Stimulated activated CD8-positive, alpha-beta memory T cell treated with anti-CD3 and anti-CD28 coated beads, Interleukin-4, amount 100 ng/mL, for 48 hours (primary cell): ENCODE results near the gene MAP1S.
A peak's percentile ranks its signal among the peaks of the same experiment; 100 is the strongest.
"Not testable (repeated sequence)": the region's sequence is repeated elsewhere in the genome, so short reads cannot be mapped to it uniquely, and the experiment has no call there.

Experiments used
- DNase-seq: peaks from one replicate; pipeline ENCODE4 v3.0.0-alpha.2; 2020

Gene MAP1S

GRCh38 chr19:17767559-17767958 lies 48.3 kb downstream of the MAP1S start:
- DNase-seq: no peak

DNA sequence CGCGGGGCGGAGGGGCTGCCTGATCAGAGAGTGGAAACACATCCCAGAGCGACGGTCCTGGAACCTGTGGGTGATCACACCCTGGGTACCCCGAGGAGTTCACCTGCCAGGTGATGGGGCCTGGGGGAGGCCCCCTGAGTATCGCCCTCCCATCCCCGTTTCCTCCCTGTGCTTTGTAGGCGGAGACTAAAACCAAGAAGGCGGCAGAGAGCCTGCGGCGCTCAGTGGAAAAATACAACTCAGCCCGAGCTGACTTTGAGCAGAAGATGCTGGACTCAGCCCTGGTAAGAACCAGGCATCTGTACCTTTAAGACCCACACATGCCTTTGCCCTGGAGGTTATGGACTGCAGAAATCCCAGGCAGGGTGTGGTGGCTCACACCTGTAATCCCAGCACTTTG lies 51.3 kb downstream of the MAP1S start:
- DNase-seq: no peak

GRCh38 chr19:17772172-17772571 lies 52.9 kb downstream of the MAP1S start:
- no peak for DNase-seq

DNA sequence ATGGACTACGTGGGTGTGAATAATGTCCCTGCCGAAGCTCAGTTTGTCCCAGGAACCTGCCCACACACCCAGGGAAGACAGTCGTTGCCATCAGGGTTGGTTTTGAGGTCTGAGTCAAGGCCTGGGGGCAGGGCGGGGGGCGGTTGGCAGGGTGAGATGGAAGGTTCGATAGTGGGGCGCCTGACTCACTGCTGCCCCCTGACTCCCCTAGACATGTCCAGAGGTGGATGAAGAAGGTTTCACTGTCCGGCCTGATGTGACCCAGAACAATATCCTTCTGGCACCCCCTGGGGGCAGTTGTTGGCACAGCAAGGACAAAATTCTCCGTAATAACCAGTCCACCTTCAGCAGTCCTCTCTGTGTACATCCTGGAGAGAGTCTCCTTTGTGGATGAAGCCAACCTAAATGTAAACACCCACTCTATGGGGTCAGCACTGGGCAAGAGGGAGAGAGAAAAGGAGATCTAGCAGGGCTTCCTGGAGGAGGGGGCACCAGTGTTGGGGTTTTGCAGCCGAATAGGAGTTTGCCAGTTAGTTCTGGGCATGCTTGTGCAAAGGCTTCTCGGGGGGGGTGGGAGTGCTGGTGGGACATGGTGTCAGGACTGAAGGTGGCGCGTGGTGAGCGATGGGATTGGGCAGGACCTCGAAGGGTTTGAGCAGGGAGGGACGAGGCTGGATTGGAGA lies 56.1 kb downstream of the MAP1S start:
- DNase-seq: peak; percentile 75

DNA sequence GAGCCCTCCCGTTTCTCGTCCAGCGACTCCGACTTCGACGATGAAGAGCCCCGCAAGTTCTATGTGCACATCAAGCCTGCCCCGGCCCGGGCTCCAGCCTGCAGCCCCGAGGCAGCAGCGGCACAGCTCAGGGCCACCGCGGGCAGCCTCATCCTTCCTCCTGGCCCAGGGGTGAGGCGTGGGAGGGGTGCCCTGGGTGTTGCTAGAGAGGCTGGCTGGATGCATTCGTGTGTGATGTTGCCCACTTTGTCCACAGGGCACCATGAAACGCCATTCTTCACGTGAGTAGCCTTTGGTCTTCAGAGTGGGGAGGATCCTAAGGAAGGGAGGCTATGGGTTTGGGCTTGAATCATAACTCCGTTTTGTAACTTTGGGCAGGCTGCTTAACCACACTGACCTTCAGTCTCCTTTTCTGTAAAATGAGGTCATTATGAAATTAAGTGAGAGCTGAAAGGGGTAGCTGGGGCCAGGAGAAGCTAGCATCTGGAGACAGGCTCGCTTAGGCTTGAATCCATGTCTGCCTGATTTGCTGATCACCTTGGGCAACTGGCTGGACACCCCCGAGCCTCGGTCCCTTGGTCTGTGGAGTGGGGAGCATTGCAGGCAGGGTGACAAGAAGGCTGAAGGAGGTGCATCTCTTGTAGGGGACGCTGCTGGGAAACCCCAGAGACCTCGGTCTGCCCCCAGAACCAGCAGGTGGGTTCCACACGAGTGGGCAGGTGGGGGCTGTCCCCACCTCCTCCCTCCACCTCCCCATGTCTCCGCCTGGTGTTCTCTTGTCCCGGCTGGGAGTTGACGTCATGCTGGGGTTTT lies 56.9 kb downstream of the MAP1S start:
- no peak for DNase-seq

- DNase-seq: not testable (repeated sequence)
Measured at GRCh38 chr19:17777840-17778239, 58.6 kb downstream of the MAP1S start.

DNA sequence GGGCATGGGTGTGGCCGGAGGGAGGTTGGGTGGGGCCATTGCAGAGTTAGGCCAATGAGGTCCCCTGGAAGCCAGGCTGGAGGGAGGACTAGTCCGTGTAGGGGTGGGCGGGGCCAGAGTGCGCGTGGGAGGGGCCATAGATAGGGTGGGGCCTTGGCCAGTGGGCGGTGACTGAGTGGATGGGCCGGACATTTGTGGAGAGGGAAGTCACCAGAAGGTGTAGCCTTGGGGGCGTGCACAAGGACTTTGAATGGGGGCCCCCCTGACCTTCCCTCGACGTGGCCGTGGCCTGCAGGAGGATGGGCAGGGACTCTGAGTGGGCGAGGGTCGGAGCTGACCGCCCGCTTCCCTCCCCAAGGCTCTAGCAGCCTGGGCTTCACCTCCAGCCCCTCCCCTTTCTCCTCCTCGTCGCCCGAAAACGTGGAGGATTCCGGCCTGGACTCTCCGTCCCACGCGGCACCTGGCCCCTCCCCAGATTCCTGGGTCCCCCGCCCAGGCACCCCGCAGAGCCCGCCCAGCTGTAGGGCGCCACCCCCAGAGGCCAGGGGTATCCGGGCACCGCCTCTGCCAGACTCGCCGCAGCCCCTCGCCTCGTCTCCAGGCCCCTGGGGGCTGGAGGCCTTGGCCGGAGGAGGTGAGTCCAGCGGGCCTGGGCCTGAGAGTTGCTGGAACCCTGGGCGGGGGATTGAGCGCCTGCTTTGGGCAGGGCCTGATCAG lies 59.1 kb downstream of the MAP1S start:
- DNase-seq: peak; percentile 81

- DNase-seq: no peak
Measured at GRCh38 chr19:17778968-17779929, 60.0 kb downstream of the MAP1S start.

- no peak for DNase-seq
Measured at GRCh38 chr19:17780781-17781180, 61.5 kb downstream of the MAP1S start.

- not testable (repeated sequence) for DNase-seq
Measured at GRCh38 chr19:17783721-17784120, 64.4 kb downstream of the MAP1S start.
